MV-4-11 (cell line): Measurements from ENCODE around the gene OSGEP.
A peak's percentile ranks its signal among the peaks of the same experiment; 100 is the strongest.

ENCODE experiments used
- DNase-seq: peaks from one replicate; lab custom pipeline; 2025; lab: John Stamatoyannopoulos, UW

Gene OSGEP

DNA sequence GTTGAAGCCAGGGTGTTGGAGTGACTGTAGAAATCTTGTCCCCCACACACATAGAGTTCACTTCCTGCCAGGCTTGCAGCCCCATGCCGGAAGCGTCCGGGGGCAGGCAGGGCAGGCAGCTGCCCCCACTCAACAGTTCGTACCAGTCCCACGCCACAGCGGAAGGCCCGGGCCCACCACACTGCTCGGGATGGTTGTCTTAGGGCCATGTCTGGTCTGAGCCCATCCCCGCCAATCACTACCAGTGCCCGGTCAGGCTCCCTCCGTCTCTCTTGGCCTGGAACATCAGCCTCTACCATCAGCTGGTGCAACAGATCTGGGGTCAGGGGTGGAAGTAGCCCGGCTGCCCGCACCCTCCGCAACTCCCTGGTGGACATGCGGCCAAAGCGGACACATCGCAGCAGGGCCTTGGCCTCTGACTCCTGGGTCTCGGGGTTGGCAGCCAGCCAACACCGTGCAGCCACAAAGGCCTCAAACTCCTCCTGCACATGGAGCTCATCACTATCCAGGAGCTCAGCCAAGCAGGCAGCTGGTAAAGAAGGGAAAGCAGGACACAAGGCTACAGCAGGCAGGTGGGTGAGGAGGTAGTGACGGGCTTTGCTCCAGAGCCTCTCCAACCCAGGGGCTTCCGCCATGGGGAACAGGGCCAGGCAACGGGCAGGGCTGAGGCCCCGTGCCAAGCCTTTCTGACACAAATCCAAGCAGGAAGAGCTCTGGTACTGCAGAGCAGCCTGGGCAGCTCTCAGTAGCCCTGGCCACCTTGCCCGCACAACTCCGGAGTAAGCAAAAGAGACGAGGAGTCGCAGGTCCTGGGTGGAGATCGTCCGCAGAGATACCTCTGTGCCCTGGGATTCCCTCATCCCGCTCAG is 24.6 kb downstream of the OSGEP start:
- DNase-seq, result no peak

- no peak for DNase-seq
Observed at GRCh38 chr14:20428802-20429201, 25.8 kb downstream of the OSGEP start.

GRCh38 chr14:20428010-20428365 is 26.6 kb downstream of the OSGEP start:
- no peak for DNase-seq

DNA sequence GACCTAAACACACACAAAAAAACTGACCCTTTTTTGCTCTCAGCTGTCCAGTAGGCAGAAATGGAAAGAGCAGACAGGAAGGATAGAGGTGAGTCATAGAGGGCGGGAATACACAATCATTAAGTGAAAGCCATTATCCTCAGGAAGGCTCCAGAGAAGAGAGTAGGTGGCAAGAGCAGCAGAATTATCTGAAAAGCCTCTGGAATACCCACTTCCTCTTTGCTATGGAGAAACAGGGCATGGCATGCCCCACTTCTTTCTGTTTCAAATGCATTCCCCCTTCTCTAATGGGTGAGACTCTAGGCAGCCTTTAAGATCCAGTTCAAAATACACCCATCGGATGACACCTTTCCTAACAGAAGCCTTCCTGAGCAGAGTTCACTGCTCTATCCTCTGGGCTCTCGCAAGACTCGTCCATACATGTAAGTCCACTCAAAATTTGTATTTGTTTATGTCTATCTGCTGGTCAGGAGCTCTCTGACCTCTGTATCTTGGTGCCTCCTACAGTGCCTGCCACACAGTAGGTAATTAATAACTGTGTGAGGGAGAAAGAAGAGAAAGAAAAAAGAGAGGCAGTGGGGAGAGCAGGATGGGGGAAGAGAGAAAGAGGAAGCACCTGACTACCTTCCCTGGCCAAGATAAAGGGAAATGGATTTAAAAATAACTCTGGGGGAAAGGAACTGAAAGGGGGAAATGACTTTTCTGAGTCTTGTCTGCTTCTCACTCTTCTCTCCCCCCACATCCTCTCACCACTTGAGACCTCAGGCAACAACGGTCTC is 27.2 kb downstream of the OSGEP start:
- DNase-seq, result peak; percentile 98

DNA sequence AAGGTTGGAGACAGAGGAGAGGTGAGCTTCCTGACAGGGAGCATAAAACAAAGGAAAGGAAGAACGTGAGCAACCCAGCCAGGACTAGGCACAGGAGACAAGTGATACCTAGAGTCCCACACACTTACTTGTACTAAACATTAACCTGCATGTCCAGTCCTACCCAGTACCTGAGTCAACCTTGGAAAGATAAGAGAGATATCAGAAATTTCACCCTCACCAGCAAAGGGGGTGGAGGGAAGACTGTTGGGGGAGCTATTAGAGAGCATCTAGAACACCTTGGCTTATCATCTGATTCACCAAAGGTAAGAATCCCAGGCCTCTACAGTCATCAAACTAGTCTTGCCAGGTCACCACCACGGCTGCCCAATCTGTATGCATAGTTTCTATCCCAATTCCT is 29.8 kb downstream of the OSGEP start:
- DNase-seq, result no peak

GRCh38 chr14:20422886-20423285 is 31.7 kb downstream of the OSGEP start:
- no peak for DNase-seq

DNA sequence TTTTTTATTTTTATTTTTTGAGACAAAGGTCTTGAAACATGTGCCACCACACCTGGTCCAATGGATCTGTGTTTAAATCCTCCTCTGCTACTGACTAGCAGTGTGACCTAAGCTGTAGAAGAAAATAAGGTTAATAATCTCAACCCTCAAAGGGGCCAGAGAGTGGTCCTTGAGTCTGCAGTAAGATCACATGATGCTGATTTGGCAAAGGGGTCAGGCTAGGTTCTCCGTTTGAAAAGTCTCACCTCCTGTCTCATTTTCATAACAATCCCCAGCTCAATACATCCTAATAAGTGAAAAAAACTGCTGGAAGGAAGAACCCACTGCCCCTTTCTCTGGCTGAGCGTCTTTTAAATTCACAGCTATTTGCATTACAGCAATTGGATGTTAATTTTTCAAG is 33.3 kb downstream of the OSGEP start:
- DNase-seq, result no peak

DNA sequence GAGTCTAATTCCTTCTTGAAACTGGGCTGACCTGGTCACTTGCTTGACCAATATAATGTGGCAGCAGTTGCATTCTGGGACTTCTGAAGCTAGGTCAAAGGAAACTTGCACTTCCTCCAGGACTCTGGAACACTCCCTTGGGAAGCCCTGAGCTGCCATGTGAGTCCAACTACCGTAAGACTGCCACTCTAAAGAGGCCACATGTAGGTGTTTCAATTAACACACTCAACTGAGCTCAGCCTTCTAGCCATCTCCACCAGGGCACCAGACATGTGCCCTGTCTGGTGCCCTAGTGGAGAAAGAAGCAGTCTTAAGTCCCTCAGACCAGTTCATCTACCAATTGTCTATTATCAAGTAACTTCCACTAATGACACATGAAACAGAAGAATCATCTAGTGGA is 35.2 kb downstream of the OSGEP start:
- DNase-seq, result peak; percentile 28

GRCh38 chr14:20418501-20418909 is 36.1 kb downstream of the OSGEP start:
- DNase-seq, result no peak

DNA sequence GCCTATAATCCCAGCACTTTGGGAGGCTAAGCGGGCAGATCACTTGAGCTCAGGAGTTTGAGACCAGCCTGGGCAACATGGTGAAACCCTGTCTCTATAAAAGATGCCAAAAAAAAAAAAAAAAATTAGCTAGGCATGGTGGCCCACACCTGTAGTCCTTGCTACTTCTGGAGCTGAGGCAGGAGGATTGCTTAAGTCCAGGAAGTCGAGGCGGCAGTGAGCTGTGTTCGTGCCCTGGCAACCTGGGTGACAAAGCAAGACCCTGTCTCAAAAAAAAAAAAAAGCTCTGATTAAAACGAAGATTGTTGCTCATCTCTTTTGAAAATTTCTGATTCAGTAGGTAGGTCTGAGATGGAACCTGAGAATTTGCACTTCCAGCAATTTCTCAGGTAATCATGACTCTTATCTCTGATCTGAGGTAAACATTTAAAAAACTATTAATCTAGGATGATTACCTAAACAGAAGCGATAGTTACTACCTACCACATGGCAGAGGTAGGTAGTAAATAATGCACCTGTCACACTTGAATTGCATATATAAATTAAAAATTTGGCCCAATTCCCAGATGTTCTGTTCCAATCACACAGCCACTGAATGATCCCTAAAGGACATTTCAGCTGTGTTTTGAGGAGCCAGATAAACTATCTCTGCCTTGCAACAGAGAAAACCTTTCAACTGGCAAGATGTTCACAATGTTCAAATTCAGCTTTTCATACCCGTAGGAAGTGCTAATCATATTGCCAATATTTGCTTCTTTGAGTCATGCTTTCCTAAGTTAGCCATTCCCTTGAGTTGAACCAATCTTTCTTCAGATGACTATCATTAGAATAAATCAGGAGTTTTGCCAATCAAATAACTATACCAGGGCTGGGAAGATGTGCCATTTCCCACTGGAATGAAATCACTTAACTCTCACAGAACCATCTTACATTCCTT is 37.1 kb downstream of the OSGEP start:
- DNase-seq, result no peak

DNA sequence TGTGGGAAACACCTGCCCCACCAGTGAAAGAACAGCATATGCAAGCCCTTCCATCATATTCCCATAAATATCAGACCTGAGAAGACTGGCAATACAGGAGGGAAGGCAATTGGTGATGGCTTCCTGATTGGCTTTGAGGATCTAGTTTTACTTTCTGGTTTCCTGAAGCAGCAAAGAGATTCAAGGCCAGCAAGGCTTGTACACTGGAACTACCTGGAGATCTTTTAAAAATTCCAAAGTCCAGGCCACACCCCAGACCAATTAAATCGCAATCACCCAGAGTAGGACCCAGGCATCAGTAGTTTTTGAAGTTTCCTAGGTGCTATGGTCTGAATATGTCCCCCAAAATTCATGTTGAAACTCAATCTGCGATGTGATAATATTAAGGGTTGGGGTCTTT is 38.4 kb downstream of the OSGEP start:
- DNase-seq, result no peak

GRCh38 chr14:20415782-20416206 is 38.8 kb downstream of the OSGEP start:
- DNase-seq, result peak; percentile 88

GRCh38 chr14:20413744-20414082 is 40.9 kb downstream of the OSGEP start:
- peak; percentile 49 for DNase-seq

GRCh38 chr14:20412876-20413743 is 41.5 kb downstream of the OSGEP start, which contains the start of gene TEP1:
Gene TEP1, minus strand, starts transcription at chr14:20413501. Its CDS starts 5,062 bp downstream, at chr14:20408439.
- DNase-seq, result peak; percentile 63

DNA sequence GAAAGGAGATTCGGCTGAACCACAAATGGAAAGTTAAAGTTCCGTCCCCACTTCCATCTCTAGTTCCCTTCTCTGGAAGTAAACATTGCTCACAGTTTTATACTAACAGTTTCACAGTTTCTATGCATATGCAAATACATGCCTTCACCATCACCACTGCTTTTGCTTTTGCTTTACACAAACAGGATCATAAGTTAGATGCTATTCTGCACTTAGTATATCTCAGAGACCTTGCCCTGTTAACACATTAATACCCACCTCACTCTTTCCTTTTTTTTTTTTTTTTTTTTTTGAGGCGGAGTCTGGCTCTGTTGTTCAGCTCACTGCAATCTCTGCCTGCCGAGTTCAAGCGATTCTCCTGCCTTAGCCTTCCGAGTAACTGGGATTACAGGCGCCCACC is 42.2 kb downstream of the OSGEP start:
- DNase-seq, result no peak

- no peak for DNase-seq
Observed at GRCh38 chr14:20409226-20409625, 45.4 kb downstream of the OSGEP start.

DNA sequence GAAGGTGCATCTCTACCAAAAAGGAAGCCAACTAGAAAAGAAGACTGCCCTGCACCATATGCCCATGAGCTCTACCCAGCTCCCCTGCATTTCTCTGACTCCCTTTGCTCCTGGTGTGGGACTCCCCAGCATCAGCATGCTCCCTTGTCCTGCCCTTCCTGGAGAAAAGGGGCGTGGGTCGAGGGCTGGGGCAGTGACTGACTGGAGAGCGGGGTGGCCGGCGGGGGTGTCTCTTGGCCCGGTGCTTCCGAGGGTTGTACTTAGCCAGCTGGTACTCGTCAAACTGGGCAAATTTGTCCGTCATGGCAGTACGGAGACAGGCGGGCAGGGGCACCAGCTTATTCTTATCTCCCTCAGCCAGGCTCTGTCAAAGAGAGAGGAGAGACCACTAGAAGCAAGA is 51.1 kb downstream of the OSGEP start:
- no peak for DNase-seq

GRCh38 chr14:20400965-20401593 is 53.5 kb downstream of the OSGEP start:
- no peak for DNase-seq

- DNase-seq, result no peak
Observed at GRCh38 chr14:20400589-20400964, 54.0 kb downstream of the OSGEP start.

DNA sequence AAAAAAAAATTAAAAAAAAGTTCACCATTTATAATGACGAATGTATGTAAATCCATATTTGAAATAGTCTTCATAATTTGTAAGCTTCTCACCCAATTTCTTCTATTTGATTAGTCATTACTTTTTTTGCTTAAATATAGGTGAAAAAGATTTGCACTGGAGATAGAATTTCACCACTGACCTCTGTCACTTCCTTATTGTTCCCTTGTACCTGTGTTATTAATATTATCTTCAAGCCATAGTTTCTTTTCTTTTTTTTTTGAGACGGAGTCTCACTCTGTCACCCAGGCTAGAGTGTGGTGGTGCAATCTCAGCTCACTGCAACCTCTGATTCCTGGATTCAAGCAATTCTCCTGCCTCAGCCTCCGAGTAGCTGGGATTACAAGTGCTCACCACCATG is 57.1 kb downstream of the OSGEP start:
- no peak for DNase-seq
